Stimulated activated CD4-positive, alpha-beta T cell treated with anti-CD3 and anti-CD28 coated beads, Interleukin-2, amount 100 ng/mL, for 48 hours (primary cell): ENCODE measurements around the gene FMN2.
"Not testable (repeated sequence)": the region's sequence is repeated elsewhere in the genome, so short reads cannot be mapped to it uniquely, and the experiment has no call there.

Experiments used
- DNase-seq, 2 donors: peaks; one replicate each; pipeline ENCODE4 v3.0.0-alpha.2; 2020

FMN2 gene

GRCh38 chr1:240264494-240264893 lies 172.8 kb downstream of the FMN2 start:
- not testable (repeated sequence) for DNase-seq

DNA sequence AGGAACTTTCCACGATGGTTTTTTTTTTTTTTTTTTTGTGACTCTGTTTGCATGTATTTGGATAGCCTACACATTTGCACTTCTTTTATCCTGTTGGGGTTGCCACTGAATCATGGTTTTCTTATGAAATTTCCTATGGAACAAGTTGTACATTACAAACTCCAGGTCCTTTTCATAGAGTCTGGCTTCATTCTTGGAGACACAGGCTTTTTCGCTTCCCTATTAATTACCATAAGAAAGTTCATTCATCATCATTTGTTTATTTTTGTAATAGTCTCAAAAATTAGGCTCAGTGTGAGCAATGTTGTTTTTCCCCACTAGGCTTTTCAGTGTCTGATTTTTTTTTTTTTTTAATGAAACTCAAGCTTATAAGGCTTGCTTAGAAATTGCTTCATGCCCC lies 179.4 kb downstream of the FMN2 start:
- DNase-seq = no peak

- DNase-seq = no peak
These were observed 182.9 kb downstream of the FMN2 start for GRCh38 chr1:240274569-240274968.

DNA sequence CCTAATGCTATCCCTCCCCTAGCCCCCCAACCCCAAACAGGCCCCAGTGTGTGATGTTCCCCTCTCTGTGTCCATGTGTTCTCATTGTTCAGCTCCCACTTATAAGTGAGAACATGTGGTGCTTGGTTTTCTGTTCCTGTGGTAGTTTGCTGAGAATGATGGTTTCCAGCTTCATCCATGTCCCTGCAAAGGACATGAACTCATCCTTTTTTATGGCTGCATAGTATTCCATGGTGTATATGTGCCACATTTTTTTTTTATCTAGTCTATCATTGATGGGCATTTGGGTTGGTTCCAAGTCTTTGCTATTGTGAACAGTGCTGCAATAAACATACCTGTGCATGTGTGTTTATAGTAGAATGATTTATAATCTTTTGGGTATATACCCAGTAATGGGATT lies 183.5 kb downstream of the FMN2 start:
- DNase-seq = not testable (repeated sequence)

- DNase-seq = no peak
These were observed 186.4 kb downstream of the FMN2 start for GRCh38 chr1:240278082-240278481.

GRCh38 chr1:240280560-240281322 lies 189.1 kb downstream of the FMN2 start:
- no peak for DNase-seq

DNA sequence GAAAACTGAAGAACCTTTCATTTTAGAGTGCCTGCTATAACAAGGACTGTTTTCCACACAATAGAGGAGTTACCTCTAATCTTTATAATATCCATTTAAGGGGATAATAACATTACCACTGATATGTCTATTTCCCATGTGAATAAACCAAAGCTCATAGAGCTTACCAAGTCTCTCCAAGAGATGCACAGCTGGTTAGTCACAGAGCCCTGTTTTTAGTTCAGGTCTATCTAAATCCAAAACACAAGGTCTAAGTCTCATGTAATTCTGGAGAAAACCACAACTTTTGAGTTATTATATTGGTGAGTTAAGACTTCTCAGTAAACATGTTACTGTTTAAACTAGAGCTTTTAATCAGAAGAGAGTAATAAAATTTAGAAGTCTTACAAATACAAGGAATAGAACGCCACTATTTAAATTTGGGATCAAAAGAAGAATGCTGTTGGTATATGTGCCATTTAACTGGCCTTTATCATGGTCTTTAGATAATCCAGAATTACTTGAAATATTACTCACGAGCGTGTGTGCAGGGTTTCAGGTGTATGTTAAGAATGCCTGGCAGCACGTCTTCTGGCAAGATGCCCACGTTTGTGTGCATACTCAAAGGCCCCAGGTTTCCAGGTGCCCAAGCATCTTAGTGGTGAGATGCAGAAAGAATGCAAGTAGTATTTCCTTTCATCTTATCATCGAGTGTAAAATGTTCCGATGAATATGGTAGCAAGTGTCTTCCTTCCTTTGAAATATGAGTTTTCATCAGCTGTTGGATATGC lies 190.6 kb downstream of the FMN2 start:
- DNase-seq = no peak

DNA sequence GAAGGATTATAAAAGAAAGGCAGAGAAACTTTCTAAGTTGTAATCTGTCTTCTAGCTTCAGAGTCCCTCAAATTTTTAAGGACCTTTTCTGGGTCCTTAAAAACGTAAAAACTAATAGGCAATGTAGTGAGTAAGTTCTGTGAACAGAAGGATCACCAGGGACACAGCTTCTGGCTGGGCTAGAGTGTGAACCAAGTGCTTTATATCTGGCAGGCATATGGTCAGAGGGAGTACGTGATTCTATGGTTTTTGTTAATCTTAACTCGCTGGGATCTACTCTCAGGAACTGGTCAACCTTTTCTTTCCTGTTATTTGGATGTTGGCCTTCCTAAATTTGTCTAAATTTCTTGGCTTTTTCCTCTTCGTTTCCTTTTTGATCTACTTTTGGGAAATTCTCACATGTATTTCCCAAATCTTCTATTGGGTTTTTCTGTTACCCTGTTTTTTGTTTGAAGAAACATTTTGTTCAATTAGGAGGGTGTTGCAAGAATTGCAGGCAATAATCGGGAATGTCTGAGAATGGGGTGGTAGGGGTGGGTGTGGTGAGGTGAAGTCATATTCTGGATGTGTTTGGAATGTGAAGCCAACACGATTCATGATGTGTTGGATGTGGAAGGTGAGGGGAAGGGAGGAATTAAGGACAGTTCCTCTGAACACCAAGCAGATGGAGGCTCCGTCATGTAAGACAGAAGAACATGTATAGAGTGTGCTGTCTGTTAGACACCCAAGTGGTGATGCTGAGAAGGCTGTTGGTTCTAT lies 193.2 kb downstream of the FMN2 start:
- no peak for DNase-seq

DNA sequence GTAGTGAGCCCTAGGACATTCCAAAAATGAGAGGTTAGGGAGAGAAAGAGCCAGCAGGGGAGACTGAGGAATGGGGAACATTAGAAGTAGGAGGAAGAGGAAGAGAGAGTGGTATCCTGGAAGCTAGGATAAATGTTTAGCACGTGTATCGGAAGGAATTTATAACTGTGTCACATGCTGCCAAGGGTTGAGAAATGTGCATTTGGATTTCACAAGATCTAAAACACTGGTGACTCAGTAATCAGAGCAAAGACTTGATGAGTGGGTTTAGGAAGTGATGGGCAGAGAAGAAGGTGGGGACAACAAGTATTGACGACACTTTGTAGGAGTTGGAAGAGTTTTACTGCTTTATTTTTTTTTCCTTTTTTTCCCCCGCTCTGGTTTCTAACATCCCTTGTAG lies 193.9 kb downstream of the FMN2 start:
- DNase-seq = no peak

DNA sequence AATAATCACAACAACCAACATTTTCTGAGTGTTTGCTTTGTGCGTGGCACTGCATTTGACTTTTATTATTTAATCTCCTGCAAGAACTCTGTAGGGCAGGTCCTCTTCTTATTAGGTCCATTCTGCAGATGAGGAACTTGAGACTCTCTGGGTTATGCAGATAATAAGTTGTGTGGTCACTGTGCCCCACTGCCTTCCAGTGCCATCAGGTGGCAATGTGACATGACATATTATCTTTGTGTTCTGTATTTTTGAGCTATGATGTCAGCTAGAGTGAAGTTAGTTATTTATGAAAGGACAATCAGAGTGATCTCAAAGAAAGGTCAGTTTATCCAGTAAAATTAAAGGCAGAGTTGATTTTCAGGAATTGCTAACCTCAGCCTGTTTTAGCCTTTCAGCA lies 196.0 kb downstream of the FMN2 start:
- DNase-seq = no peak

DNA sequence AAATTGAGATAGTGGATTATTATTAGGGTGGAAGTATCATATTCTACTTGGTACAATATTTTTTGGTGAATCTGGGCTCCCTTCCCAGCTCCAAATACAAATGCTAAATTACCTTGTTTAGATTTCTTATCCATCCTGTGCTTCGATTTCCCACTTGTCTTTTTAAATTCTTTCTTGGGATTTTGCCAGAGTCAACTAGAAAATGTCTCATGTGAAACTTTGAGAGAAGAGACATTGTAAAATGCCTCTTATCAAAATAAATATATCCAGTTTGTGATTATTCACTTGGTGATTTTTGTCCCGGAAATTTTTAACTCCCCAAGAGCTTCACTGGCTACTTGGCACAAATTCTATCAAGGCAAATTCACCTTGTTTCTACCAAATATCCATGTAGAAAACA lies 202.0 kb downstream of the FMN2 start:
- no peak for DNase-seq

DNA sequence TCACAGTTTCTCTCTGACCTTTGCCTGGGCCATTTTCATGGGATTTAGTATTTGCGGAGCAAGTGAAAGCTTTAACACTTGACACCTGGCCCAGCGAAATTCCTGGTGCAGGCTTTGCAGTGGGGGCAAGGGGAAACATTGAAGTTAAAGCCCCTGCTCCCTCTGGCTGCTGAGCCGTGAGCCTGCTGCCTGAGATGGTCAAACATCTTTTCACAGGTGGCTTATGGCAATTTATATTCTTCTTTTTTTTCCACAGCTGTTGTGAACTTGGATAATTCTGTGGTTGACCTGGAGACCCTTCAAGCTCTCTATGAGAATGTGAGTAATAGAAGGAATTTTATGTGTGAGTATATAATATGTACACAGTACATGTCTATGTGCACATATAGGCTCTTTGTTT lies 202.9 kb downstream of the FMN2 start:
- no peak for DNase-seq

GRCh38 chr1:240295811-240296210 lies 204.1 kb downstream of the FMN2 start:
- DNase-seq = no peak

- no peak for DNase-seq
These were observed 212.8 kb downstream of the FMN2 start for GRCh38 chr1:240304466-240304865.

DNA sequence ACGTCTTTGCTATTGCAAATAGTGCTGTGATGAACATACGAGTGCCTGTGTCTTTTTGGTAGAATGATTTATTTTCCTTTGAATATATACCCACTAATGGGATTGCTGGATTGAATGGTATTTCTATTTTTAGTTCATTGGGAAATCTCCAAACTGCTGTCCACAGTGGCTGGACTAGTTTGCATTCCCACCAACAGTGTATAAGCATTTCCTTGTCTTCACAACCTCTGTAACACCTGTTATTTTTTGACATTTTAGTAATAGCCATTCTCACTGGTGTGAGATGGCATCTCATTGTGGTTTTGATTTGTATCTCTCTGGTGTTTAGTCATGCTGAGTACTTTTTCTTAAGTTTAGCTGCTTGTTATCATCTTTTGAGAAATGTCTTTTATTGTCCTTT lies 215.0 kb downstream of the FMN2 start:
- no peak for DNase-seq

GRCh38 chr1:240308096-240308495 lies 216.4 kb downstream of the FMN2 start:
- no peak for DNase-seq

- DNase-seq = no peak
These were observed 218.1 kb downstream of the FMN2 start for GRCh38 chr1:240309769-240310168.

GRCh38 chr1:240310226-240310925 lies 218.7 kb downstream of the FMN2 start:
- no peak for DNase-seq

GRCh38 chr1:240312872-240313271 lies 221.2 kb downstream of the FMN2 start:
- DNase-seq = no peak

DNA sequence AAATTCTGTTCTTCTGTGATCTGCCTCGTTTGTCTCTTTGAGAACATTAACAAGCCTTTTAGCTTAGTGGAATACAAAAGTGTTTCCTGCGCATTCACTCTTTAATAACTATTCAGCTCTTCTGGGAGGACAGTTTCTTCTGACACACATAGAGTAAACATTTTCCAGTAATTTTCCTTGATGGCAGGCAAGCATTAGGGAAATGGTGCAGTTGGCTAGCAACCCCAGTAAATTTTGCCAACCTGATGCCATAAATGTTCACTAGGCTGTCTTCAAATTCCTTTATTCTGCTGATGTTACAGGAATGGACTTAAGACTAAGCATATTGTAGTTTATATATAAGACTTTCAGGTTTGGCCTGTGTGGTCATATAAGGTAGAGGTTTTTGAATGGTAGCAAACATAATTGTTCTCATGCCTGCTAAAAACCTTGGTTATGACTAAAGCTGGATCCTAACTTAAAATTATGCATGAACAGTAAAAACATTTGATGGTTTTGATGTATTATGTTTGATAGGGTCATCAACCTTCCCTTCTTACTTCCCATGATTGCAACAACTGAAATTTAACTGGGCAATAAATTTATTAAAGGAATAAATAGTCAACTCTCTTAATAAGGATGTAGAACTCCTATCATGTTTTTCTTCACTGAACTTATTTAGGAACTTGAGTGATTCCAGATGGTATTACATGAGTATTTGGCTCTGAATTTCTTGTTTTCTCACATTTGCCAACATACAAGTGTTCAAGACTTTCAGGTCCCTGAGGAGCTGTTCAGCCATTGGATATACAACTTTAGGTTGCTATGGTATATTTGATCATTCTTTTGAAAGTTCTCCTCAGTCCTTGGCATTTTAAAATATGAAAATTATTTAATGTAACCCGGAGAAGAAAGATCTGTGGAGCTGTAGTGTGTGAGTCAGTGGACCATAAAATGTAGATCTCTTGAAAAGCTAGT lies 223.4 kb downstream of the FMN2 start:
- DNase-seq = no peak

DNA sequence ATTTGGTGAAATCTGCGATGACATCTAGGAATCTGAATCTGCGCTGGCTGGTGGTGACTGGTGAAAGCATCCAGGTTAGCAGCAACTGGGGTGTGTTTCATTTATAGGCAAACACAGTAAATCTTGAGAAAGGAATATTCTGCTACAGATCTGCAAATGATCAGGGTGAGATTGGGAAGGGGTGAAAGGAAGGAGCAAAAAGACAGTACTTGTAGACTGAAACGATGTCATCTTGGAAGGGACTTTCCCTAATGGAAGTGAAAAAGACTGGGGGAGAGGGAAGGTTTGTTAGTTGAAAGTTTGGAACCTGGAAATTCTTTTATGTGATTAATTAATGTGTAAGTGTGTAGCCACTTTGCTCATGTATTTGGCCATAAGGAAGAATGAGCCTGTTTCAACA lies 228.3 kb downstream of the FMN2 start:
- DNase-seq = no peak

DNA sequence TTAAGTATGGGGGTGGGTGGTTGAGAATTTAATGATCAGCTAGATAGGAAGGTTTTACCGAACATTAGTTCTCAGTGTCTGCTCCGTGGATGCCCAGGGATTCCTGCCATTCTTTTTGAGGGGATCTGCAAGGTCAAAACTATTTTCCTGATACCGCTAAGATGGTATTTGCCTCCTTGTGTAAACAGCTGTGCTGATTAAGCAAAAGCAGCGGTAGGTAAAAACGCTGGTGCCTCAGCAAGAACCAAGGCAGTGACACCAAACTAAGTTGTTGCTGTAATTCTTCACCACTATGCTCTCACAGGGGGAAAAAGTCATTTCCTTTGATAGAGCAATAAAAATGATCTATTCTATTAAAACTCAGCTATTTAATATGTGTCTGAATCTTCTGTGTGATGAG lies 229.0 kb downstream of the FMN2 start:
- no peak for DNase-seq
